HG02973 (cell line): ENCODE data around the gene GRIK4.

Experiments used
- ATAC-seq: cut with Tn5 transposase; IDR thresholded peaks from one replicate; pipeline ENCODE4 v1.9.1; 2021; ENCODE audit warnings: moderate library complexity; ENCODE audit not compliant: unreplicated experiment

The GRIK4 gene

GRCh38 chr11:120869097-120869496, 357.5 kb downstream of the GRIK4 start:
- no peak for ATAC-seq

- ATAC-seq, result peak; percentile 66
These were observed 358.0 kb downstream of the GRIK4 start for GRCh38 chr11:120869516-120870011.

- no peak for ATAC-seq
These were observed 359.6 kb downstream of the GRIK4 start for GRCh38 chr11:120871194-120871593.

GRCh38 chr11:120871924-120872323, 360.4 kb downstream of the GRIK4 start:
- no peak for ATAC-seq

- no peak for ATAC-seq
These were observed 362.6 kb downstream of the GRIK4 start for GRCh38 chr11:120873966-120874735.

- no peak for ATAC-seq
These were observed 364.4 kb downstream of the GRIK4 start for GRCh38 chr11:120875986-120876385.

GRCh38 chr11:120877746-120878365, 366.3 kb downstream of the GRIK4 start:
- ATAC-seq, result no peak

GRCh38 chr11:120878781-120879180, 367.2 kb downstream of the GRIK4 start:
- ATAC-seq, result no peak

- ATAC-seq, result no peak
These were observed 369.1 kb downstream of the GRIK4 start for GRCh38 chr11:120880498-120881175.

- no peak for ATAC-seq
These were observed 370.0 kb downstream of the GRIK4 start for GRCh38 chr11:120881596-120881995.

GRCh38 chr11:120882175-120882574, 370.6 kb downstream of the GRIK4 start:
- no peak for ATAC-seq

GRCh38 chr11:120883404-120884080, 372.0 kb downstream of the GRIK4 start:
- no peak for ATAC-seq

GRCh38 chr11:120884154-120885020, 372.8 kb downstream of the GRIK4 start:
- ATAC-seq, result no peak

- no peak for ATAC-seq
These were observed 379.2 kb downstream of the GRIK4 start for GRCh38 chr11:120890609-120891320.

- peak; percentile 61 for ATAC-seq
These were observed 382.1 kb downstream of the GRIK4 start for GRCh38 chr11:120893440-120894201.

- ATAC-seq, result no peak
These were observed 382.8 kb downstream of the GRIK4 start for GRCh38 chr11:120894202-120894985.

GRCh38 chr11:120896687-120897086, 385.1 kb downstream of the GRIK4 start:
- ATAC-seq, result no peak

- ATAC-seq, result no peak
These were observed 387.0 kb downstream of the GRIK4 start for GRCh38 chr11:120898568-120898967.
